C4-2B (cell line): ENCODE measurements around the gene FOXP3.

ENCODE experiments used
- H3K27ac ChIP-seq: fragments of 450-650 bp; 2 replicates; pipeline ENCODE4 v1.5.1; 2017
- CTCF ChIP-seq: fragments of 450-650 bp; conservative IDR thresholded peaks from 2 replicates; pipeline ENCODE4 v1.5.1; 2017; ENCODE audit warnings: mild to moderate bottlenecking
- ZFX ChIP-seq: fragments of 450-650 bp; IDR thresholded peaks from 2 replicates; pipeline ENCODE4 v1.6.1; 2017

FOXP3 gene

DNA sequence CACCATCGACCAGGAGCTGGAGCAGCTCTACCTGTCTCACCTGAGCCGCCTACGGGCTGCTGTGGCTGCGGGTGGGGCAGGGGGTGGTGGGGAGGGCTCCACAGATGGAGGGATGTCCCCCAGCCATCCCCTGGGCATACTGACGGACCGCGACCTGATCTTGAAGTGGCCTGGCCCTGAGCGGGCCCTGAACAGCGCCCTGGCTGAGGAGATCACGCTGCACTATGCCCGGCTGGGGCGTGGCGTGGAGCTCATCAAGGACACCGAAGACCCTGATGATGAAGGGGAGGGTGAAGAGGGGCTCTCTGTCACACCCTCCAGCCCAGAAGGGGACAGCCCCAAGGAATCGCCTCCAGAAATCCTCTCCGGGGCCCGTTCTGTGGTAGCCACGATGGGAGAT, 21.6 kb upstream of the FOXP3 start:
- TF ChIP-seq ZFX (no peak), CTCF (no peak)
- no peak overlapping the region for H3K27ac ChIP-seq

GRCh38 chrX:49284212-49284611, 19.7 kb upstream of the FOXP3 start:
- TF ChIP-seq ZFX = no peak
- TF ChIP-seq CTCF = no peak
- H3K27ac ChIP-seq = no peak overlapping the region

- no peak for TF ChIP-seq CTCF
- no peak overlapping the region for H3K27ac ChIP-seq
These were observed 18.1 kb upstream of the FOXP3 start for GRCh38 chrX:49282647-49283011.

DNA sequence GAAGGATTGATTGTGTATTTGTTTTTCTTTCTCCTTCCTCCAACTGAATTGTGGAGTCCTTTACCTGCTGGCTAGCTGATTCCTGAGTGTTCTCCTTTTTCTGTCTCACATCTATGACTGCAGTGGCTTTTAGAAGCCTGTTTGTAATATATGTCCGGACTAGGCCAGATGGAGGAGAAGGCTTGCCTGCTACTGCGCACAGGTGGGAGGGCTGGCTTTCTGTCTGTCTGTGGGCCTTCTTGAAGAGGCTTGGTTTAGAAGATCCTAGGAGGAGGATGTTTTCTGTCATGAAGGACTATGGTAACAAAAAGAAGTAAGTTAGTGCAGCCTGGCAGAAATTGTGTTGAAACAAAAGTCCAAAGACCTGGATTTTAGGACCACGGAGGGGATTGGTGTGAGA, 13.6 kb upstream of the FOXP3 start:
- no peak overlapping the region for H3K27ac ChIP-seq
- TF ChIP-seq ZFX = no peak
- no peak for TF ChIP-seq CTCF

DNA sequence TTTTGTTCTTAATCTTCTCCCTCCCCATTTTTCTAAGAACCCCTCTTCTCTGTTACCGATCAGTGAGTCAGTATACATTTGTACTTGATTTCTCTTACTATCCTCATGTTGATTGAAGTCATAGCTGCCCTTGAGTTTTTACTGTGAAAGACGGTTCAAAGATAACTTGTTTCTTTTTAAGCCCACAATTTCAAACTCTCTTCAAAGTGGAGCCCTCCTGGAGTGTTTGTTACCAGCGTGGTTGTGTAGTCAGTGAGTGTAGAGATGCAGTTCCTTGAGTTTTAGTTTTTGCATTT, 13.0 kb upstream of the FOXP3 start:
- H3K27ac ChIP-seq = no peak overlapping the region
- no peak for TF ChIP-seq ZFX
- TF ChIP-seq CTCF = no peak

DNA sequence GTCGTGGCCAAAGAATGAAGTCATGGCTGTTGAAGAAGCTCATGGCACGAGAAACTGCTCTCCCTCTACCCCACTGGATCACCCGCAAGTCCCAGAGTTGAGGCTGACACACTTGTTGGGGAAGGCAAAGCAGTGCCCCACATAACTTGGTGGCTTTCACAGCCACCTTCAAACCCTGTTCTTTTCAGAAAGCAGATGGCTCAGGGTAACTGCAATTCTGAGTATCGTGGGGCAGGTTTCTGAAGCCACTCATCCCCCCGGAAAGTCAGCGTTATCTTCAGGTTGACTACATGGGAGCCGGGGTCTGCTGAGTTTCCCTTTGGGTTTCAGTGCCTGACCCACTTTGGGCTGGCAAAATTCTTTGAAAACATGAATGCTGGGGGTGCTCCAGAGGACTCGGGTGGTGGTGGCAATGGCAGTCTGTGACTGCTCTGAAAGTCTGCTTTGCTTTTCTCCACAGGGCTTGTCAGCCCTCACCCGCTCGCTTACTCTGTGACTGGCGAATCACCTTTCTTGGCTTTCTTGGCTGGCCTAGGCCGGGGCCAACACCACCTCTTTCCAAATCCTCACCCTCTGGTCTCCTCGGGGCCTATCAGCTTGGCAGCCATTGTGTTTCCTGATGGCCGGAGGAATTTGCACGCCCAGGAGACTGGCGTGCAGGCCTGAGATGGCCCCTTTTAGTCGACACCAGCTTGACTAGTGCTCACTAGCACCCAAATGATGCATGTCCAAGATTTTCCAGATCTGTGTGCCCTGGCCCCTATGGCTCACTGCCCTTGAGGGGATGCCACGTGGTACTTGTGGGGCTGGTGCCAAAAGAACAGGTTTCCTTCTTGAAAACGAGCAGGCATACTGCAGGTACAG, 12.4 kb upstream of the FOXP3 start:
- TF ChIP-seq CTCF (no peak), ZFX (no peak)
- H3K27ac ChIP-seq = no peak overlapping the region

GRCh38 chrX:49276207-49276606, 11.7 kb upstream of the FOXP3 start:
- H3K27ac ChIP-seq = no peak overlapping the region
- no peak for TF ChIP-seq ZFX
- no peak for TF ChIP-seq CTCF
